BE2C (cell line): ENCODE data around the gene FAM53C.

Experiments
- DNase-seq: peaks from one replicate; pipeline ENCODE4 v3.0.0-alpha.2; 2020
- H3K27me3 ChIP-seq: fragments of 250-450 bp; sonication (Bioruptor Pico); 2 replicates; pipeline ENCODE4 v1.5.1; 2020; ENCODE audit warnings: mild to moderate bottlenecking
- H3K36me3 ChIP-seq: fragments of 250-450 bp; sonication (Bioruptor Pico); 2 replicates; pipeline ENCODE4 v1.5.1; 2020; ENCODE audit warnings: mild to moderate bottlenecking
- H3K4me1 ChIP-seq: fragments of 250-450 bp; sonication (Bioruptor Pico); 2 replicates; pipeline ENCODE4 v1.5.1; 2020
- H3K4me3 ChIP-seq: 2 replicates; pipeline ENCODE4 v1.5.1; 2011; ENCODE audit warnings: low read depth, low read length
- H3K9me3 ChIP-seq: fragments of 250-450 bp; sonication (Bioruptor Pico); 2 replicates; pipeline ENCODE4 v1.5.1; 2020
- CTCF ChIP-seq: IDR thresholded peaks from 2 replicates; pipeline ENCODE4 v1.5.1; 2012; ENCODE audit warnings: mild to moderate bottlenecking, low read depth, low read length

The FAM53C gene

DNA sequence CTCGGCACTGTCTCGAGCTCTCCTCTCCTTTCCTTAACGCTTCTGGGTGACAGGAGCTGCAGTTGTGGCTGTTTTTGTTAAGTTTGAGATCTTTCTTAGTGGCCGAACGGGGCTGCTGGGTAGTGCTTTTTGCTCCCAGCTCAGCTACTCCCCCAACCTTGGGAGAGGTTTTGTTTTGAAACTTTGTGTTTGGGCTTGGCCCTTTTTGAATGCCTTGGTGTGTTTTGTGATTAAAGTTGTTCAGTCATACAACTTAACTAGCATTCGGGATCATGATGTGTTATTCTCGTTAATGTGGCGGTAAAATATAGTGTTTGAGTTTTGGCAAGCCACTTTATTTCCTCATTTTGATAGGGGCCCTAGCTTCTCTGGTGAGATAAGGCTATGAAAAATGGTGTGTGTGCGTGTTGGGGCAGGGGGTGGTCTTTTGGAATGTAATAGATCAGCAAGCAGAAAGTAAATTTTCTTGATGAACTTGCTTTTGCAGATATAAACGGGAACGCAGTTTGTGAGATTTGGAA is 15.6 kb downstream of the FAM53C start:
- H3K4me1 ChIP-seq = peaks cover 10% of the 10 kb centered on the region
- TF ChIP-seq CTCF = no peak
- peak overlapping the region; percentile 84 for H3K4me3 ChIP-seq
- no peak for DNase-seq
- H3K36me3 ChIP-seq = no peaks in the 10 kb centered on the region
- no peaks in the 10 kb centered on the region for H3K27me3 ChIP-seq
- H3K9me3 ChIP-seq = no peaks in the 10 kb centered on the region

DNA sequence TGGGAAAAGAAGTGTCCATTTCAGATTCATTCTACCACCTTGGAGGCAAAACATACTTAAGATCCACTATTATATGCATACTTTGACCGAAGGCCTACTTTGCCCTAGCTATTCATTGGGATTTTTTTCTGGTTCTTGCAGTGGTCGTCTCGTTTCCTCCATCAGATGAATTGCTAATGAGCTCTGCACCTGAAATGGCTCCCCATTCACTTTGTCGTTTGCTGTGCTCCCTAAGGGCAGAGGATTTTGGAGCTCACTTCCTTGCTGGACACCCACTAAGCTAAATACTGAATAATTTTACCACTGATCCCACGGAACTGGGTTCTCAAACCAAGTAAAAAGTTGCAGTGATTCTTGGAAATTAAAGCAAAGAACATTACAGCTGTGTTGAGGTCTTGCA is 16.3 kb downstream of the FAM53C start:
- no peak for TF ChIP-seq CTCF
- no peak for DNase-seq
- Histone ChIP-seq H3K4me3 (peak overlapping the region; percentile 84), H3K4me1 (peaks cover 10% of the 10 kb centered on the region), H3K36me3 (no peaks in the 10 kb centered on the region), H3K27me3 (no peaks in the 10 kb centered on the region), H3K9me3 (no peaks in the 10 kb centered on the region)

DNA sequence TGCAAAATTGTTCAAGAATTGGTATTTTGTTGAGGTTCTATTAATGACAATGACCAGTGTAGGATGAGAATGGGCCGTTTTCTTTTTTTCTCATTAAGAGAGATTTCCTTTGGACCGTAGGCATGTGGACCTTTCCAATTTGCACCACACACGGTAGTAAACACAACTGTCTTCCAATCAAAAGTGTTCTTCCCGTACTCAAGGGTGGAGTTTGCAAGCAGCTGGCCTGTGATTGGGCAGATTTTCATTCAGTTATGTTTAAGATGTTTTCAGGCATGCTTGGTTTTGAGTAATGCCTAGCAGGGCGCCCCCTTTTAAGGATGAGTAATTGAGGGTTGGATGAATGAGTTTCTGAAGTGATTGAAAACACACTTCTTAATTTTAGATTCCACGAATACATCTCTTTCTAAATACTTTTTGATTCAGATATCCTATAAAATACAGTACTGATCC is 16.9 kb downstream of the FAM53C start:
- peak overlapping the region; percentile 84; the same call in 1 of the 2 replicates for H3K4me3 ChIP-seq
- DNase-seq = peak; percentile 39
- H3K9me3 ChIP-seq = no peaks in the 10 kb centered on the region
- H3K4me1 ChIP-seq = peaks cover 10% of the 10 kb centered on the region
- H3K27me3 ChIP-seq = no peaks in the 10 kb centered on the region
- no peaks in the 10 kb centered on the region for H3K36me3 ChIP-seq
- no peak for TF ChIP-seq CTCF

DNA sequence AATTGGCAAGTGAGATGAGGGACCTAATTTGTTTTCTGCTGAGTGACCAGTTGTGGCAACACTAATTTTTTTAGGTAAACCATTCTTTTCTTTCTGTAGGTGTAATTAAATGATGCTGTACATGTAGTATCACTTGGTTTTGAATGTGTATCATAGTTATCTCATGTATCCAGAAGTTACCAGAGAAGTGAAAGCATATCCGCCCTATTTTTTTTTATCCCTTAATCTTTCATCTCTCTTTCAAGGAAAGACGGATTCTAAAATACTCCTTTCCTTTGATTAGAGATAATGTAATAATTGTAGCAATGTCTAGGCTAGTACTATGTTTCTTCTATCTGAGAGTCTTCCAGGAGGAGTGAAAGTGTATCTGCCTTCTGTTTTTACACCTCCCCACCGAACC is 21.6 kb downstream of the FAM53C start:
- no peaks in the 10 kb centered on the region for H3K27me3 ChIP-seq
- no peaks in the 10 kb centered on the region for H3K9me3 ChIP-seq
- H3K4me3 ChIP-seq = no peak overlapping the region
- no peak for TF ChIP-seq CTCF
- no peaks in the 10 kb centered on the region; the same call in 1 of the 2 replicates for H3K36me3 ChIP-seq
- DNase-seq = no peak
- H3K4me1 ChIP-seq = peaks cover 3% of the 10 kb centered on the region

- Histone ChIP-seq H3K9me3 (no peaks in the 10 kb centered on the region), H3K4me3 (no peak overlapping the region), H3K4me1 (no peaks in the 10 kb centered on the region), H3K27me3 (no peaks in the 10 kb centered on the region), H3K36me3 (no peaks in the 10 kb centered on the region; the same call in 1 of the 2 replicates)
- TF ChIP-seq CTCF = no peak
- DNase-seq = no peak
These were observed 22.9 kb downstream of the FAM53C start for GRCh38 chr5:138360941-138361452.

DNA sequence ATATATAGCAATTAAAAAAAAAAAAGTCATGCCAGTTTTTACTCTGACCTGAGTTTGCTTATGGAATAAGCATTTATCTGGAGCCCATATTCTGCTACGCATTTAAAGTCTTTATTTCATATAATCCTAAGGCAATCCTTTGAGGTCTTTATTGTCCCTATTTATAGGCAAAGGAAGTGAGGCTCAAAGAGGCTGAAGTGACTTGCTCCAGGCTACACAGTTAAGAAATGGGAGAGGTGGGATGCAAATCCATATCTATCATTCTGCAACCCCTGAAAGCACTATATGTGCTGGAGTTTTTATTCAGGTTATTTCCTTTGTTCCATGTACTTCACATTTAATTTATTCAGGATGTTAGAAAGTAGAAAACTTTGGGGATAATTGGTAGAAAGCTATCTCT is 26.5 kb downstream of the FAM53C start:
- H3K9me3 ChIP-seq = no peaks in the 10 kb centered on the region
- H3K4me3 ChIP-seq = no peak overlapping the region
- DNase-seq = no peak
- no peaks in the 10 kb centered on the region for H3K4me1 ChIP-seq
- no peak for TF ChIP-seq CTCF
- no peaks in the 10 kb centered on the region; the same call in 1 of the 2 replicates for H3K36me3 ChIP-seq
- H3K27me3 ChIP-seq = no peaks in the 10 kb centered on the region
